A549 treated with Mapracorat at 1 μM for 4 hours (cell line): Measurements from ENCODE around the gene KLF8. TPM values are rescaled to one million over a fixed set of nuclear protein-coding genes. Genes with fewer than 3 reads are reported as not detected.

Source experiments
- total RNA-seq: library from RNA; stranded (reverse); fragments of 200-300 nt; extraction: Qiagen RNA extraction; gene quantifications from 5 replicates; pipeline ENCODE4 v1.2.3, GENCODE V29; 2022

The KLF8 gene
- total RNA-seq: 0.12 TPM in 1 of 5 replicates, not detected in the others

DNA sequence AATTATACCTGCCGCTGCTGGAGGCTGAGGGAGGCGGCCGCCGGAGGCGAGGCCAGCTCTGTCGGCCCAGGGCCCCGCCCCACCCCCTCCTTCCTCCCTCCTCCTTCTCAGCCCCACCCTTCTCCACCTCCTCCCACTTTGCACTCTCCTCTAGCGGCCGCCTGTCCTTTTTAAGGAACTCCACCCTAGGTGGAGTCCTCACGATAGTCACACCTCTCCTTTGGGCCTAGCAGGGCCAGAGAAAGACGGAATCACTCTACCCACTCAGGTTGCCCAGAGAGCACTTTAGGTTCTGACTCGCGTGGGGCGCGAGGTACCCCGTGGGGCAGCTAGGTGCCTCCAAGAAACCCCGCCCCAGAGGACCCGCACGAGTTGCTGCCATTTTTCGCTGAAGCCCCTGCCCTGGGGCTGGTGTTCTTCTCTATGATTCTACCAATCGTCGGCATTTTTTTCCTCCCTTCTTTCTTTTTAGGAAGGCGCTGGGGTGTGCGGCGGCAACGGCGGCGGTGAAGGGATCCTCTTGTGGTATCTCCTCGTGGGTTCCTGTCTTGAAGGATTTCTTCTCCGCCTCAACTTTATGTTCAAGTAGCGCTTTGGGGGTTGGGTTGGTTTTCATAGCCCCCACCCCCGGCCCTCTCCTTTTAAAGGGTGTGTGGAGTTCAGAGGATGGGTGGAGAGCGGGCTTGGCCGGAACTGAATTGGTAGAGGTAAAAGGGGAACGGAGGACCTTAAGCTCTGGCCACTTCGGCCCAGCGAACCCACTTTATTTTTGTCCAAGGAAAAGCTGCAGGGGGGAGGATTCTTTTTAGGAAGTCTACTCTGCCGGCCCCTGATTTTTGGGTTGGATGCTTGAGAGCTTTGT lies at the start of gene KLF8:
KLF8 (plus strand) TSS at position 136 of the 862 bp plus-strand sequence. CDS start 979 bp downstream, outside the sequence.

